T-helper 22 cell (primary cell): ENCODE data around the gene GHRH.

Source experiments
- DNase-seq: peaks from one replicate; pipeline ENCODE4 v3.0.0-alpha.2; 2020; ENCODE audit warnings: low read depth

The GHRH gene

DNA sequence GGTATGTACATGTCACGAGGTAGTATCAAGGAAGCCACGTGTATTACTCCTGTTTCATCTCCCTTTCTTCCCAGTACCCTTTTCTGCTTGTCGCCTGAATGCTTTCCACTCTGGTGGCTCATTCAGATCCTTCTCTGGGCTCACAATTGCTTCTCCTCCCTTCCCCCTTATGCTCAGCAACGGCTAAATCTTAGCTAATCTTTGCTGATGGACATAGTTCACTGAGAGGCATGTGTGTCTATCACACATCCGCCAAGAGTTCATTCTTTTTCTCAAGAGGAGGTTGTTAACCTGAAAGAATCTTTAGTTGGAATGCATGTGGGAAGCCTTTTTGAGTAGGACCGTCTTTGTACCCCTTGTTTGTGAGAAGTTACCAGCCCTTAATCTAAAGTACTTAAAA, 56.5 kb downstream of the GHRH start:
- DNase-seq: no peak

DNA sequence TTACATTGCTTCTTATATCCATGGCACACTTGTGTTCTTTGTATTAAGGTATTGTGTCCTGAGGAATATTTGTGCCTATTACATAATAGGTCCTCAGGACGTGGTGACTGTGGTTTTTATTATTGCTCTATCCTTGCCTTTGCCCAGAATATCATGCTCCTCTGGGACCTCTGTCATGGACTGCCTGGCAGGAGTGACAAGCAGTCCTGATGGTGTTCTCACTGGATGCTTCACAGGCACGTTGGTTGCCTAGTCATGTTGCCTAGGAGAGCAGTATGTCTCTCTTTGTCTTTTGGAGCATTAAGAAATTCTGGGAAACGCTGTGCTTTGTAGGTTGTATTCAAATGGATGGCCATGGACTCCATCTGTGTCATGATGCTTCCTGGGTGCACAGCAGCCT, 57.6 kb downstream of the GHRH start:
- no peak for DNase-seq

DNA sequence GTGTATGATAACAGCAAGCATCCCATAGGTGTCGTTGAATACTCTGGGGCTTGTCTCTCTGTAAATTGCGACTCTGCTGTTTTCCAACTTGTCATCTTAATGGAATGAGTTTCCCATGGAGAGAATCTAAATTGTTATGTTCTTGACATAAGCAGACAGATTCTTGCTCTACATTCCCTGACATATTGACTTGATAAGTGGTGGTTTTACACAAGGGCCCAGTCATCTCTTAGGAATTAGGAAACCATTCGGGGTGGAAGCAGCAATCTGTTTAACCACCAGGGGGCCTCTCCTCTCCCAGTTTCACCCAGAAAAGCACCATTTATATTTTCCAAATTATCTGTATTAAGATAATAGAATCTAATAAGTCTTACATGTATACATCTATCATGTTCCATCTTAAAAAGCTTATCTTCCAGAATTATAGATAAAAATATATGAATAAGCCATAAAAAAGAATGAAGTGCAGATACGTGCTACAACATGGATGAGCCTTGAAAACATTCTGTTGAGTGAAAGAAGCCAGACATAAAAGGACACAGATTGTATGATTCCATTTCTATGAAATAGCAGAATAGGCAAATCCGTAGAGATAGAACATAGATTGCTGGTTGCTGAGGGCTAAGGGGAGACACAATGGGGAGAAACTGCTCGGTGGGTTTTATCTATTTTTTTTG, 59.2 kb downstream of the GHRH start:
- no peak for DNase-seq

DNA sequence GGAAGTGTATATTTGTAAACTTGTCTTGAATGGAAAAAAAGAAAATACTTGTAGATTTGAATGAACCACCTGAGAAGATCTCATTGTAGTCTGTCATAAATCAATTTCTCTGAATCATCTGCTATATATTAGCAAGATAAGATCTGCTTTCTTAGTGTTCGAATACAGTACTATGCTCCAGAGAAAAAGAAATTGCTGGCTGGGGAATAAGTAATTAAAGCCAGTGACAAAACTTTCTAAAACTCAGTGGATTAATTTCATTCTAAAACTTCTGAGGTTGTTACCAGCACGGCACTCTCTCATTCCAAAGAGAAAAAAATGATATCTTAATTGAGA, 59.8 kb downstream of the GHRH start:
- DNase-seq: no peak
